AG08395 (cell line): ENCODE data around the gene METTL25B.

Experiments
- DNase-seq: peaks from one replicate; pipeline ENCODE4 v3.0.0; 2012; ENCODE audit warnings: mixed read lengths, low spot score

Gene METTL25B

DNA sequence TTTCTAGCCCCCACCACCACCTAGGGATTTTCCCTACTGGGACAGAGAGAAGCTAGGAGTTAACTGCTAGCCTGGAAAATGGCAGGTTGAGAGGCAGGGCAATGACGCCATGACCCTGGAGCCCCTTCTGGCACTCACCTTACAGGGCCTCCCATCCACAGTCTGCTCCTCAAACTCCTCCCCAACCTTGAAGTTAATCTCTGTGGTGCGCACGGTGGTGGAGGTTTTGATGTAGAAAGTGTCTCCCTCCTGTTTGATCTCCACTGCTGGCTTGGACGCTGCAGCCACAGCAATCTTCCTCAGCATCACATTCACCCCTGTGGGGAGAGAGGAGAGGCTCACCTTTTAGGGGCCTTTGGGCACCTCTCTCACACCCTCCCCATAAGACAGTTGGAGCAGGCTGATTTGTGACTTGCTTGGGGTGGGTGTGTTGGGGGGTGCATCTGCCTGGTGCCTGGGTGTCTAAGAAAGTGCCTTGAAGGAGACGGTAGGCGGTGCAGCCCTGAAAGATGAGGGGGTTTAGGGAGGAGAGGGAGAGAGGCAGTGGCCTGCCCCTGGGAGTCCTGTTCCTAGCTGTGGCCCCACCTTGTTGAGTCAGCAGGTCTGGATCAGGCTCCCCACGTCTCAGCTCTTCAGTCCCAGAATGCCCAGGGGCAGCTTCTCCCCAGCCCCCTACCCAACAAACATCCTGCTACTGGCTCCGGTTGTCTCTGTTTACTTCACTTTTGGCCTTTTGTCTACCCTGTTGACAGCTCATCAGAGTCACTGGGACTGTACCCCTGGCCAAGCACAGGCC is 27.3 kb upstream of the METTL25B start:
- no peak for DNase-seq

DNA sequence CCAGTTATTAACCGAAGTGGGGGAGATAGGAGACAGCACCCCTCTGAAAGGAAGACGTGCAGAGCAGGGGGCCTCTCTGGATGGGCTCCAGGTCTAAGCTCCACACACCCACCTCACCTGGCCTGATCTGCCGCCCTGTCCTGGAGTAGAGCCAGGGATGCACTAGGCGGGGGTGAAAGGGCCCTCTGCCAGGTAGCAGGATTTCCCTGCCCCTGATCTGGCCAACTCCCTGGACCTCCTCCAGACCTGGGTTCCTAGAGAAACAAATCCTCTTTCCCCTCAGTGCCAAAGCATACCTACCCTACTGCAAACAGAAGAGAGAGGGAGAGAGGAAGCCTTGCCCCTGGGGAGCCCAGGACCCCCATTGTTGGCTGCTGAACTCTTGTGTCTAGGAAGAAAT is 24.9 kb upstream of the METTL25B start:
- DNase-seq = no peak

GRCh38 chr1:156703741-156704140 is 24.5 kb upstream of the METTL25B start:
- no peak for DNase-seq

DNA sequence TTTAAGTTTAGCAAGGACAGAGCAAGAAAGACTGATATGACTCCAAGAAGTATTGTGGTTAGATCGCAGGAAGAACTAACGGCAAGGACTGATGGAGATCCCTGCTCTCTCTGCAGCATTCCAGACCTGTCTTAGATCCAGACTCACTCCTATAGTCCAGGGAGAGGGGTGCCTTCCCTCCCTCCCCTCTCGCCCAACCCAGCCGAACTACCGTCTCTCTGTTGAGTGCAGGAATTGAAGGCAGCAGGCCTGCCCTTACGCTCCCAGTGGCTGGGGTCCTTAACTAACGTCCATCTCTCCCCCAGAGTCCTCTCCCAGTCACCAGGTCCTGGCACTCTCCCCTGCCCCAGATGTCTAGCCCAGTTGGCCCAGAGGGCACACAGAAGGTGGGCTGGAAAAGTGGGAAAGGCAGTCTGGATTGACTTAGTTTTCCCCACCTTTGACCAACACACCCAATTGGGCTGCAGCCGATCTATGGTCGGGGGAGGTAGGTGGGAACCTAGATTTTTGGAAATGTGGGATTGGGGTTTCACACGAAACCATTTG is 24.0 kb upstream of the METTL25B start:
- DNase-seq = no peak

- DNase-seq = peak; percentile 74
Observed at GRCh38 chr1:156704930-156705320, 23.3 kb upstream of the METTL25B start.

- no peak for DNase-seq
Observed at GRCh38 chr1:156705321-156705917, 22.9 kb upstream of the METTL25B start, which contains the start of gene CRABP2. CRABP2 (minus strand) TSS chr1:156705583; CDS start chr1:156705446, 137 bp downstream.

DNA sequence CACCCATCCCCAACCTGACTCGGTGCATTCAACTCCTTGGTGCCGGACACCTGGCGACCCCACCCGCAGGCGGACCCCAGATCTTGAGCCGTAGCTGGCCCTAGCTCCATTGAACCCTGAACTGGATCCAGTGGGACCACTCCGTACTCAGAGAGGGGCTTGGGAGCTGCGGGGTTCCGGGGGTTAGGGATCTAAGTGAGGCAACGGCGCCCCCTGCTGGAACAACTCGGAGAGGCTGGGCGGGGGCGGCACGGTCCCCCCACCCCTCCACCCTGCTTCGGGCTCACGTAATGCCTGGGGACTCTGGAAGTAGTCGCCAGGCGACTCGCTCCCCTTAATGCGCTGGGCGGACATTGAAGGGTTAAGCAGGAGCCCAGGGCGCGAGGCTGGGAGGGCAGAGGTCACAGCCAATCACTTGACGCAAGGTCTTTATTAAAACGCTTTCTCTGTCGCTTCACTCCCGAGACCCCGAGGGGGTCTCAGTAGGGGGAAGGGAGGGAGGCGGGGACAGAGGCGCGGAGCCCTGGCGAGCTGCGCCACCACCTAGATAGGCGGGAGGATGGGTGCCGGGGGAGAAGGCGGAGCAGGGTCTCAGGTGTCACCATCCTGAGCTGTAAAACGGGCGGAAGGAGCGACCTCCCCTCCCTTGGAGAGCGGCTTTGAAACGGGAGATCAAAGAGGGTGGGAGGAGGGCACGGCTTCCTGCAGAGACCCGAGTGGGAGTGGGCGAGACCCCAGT is 22.2 kb upstream of the METTL25B start:
- peak; percentile 72 for DNase-seq

- DNase-seq = peak; percentile 81
Observed at GRCh38 chr1:156706657-156707416, 21.4 kb upstream of the METTL25B start.

- peak; percentile 74 for DNase-seq
Observed at GRCh38 chr1:156707417-156708217, 20.7 kb upstream of the METTL25B start.

GRCh38 chr1:156708218-156708661 is 20.0 kb upstream of the METTL25B start:
- peak; percentile 54 for DNase-seq

DNA sequence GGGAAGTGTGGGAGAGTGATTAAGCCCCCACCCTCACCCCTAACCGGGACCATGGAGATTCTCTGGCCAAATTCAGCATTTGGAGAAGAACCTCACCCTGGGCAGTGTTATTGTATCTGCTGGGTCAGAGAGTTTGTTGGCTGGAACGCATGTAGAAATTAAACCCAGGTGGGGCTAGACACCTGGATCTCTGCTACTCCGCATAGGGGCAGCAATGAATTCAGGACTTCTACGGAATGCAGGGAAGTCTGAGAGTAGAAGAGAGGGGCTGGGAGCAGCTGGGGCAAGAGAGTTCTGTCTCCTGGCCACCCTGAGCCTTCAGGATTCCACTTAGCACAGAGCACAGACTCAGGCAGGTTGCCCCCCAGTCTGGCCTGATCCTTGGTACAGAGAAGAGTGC is 19.2 kb upstream of the METTL25B start:
- no peak for DNase-seq

- DNase-seq = peak; percentile 91
Observed at GRCh38 chr1:156709757-156710489, 18.3 kb upstream of the METTL25B start.

GRCh38 chr1:156711011-156711817 is 17.1 kb upstream of the METTL25B start:
- DNase-seq = no peak

GRCh38 chr1:156712626-156713025 is 15.6 kb upstream of the METTL25B start:
- DNase-seq = no peak

DNA sequence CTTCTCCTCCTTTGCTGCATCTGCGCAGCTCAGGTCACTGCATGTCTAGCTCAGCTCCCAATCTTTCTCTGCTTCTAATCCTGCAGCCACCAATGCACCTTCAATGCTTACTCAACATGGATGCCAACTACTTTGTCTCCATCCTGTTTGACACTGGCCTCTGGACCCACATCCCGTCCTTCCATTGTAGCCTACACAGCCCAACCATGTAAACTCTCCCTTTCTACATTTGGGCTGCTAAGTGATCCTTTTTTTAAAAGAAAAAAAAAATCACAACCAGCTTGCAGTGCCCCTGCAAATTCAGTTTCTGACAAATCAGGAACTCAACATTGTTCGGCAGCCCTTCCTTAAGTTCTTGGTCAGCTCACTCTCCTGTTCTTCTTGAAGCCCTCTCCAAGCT is 13.4 kb upstream of the METTL25B start:
- DNase-seq = no peak

DNA sequence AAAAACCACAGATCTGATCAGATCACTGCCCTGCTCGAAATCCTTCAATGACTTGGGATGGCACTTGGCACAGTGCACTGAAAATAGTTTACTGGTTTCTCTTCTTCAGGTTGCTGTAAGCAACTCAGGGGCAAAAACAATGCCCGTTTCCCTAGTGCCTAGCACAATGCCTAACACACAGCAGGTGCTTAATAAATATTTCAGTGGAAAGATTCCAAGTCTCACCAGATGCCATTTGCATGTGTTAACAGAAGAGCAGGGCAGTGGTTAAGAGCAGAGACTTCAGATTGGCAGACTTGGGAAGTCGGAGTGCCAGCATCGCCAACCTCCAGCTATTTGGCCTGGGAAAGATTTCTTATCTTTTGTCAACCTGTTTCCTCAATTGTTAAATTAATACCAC is 10.9 kb upstream of the METTL25B start:
- DNase-seq = no peak

GRCh38 chr1:156721131-156721530 is 7.1 kb upstream of the METTL25B start:
- no peak for DNase-seq

DNA sequence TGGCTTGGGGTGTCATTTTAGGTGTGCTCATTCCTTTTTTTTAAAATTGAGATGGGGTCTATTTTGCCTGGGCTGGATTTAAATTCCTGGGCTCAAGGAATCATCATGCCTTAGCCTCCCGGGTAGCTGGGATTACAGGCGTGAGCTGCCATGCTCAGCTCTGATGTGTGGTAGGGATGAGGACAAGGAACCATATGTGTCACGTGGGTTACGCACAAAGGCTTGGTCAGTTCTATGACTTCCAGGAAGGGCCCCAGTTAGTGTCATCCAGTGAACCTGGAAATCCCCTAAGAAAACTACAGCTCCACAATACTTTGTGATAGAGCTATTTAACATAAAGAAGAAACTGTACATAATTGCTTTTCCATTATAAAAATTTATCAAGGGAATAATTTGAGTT is 6.7 kb upstream of the METTL25B start:
- no peak for DNase-seq

DNA sequence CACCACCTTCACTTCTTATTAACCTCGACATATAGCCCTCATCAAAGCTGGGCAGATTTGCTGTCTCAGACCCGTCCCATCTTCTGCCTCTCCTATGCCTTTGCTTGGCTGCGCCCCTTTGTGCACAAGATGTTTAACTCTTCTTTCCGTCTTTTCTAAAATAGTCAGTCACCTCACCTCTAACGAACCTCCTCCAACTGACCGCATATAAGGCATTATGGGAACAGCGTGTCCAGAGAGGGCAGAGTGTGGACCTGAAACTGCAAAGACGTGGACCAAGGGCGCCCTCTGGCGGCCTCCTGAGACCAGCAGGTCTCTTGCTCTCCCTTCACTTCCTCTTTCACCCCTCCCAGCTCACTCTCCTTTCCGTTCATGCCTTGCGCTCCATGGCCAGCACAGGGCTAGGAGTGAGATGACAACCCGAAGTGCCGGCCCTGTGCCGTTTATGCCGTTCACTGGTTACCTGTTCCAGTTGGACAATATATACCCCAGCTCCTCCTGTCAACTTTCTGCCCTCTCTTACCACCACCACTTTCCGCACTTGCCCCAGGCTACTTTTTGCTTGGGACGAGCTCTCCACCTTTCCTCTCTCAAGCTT is 2.5 kb upstream of the METTL25B start:
- DNase-seq = peak; percentile 89
